Neural progenitor cell (in vitro differentiated cells): Measurements from ENCODE around the gene MAP3K1. TPM values are rescaled to one million over a fixed set of nuclear protein-coding genes. Genes with fewer than 3 reads are reported as not detected.

ENCODE experiments used
- DNase-seq: peaks from one replicate; pipeline ENCODE4 v3.0.0-alpha.2; 2016; ENCODE audit warnings: low spot score
- H2AFZ ChIP-seq: fragments of 200-600 bp; sonication (generic); replicated peaks from 2 replicates; pipeline ENCODE4 v1.6.1; 2016; ENCODE audit warnings: antibody characterized with exemption
- H3F3A ChIP-seq: fragments of 200-600 bp; sonication (generic); 2 replicates; pipeline ENCODE4 v1.6.1; 2016; ENCODE audit warnings: antibody characterized with exemption, low read depth
- H3K27ac ChIP-seq: fragments of 200-600 bp; sonication (generic); 2 replicates; pipeline ENCODE4 v1.5.1; 2016; ENCODE audit warnings: mild to moderate bottlenecking
- H3K27me3 ChIP-seq: fragments of 200-600 bp; sonication (generic); 2 replicates; pipeline ENCODE4 v1.6.1; 2016; ENCODE audit warnings: mild to moderate bottlenecking, moderate library complexity
- H3K36me3 ChIP-seq: fragments of 200-600 bp; sonication (generic); 2 replicates; pipeline ENCODE4 v1.5.1; 2016
- H3K4me1 ChIP-seq: fragments of 200-600 bp; sonication (generic); 2 replicates; pipeline ENCODE4 v1.6.1; 2016; ENCODE audit warnings: mixed run types
- H3K4me2 ChIP-seq: fragments of 200-600 bp; sonication (generic); 2 replicates; pipeline ENCODE4 v1.6.1; 2016
- H3K4me3 ChIP-seq: fragments of 200-600 bp; sonication (generic); 2 replicates; pipeline ENCODE4 v1.5.1; 2016
- H3K79me2 ChIP-seq: fragments of 200-600 bp; sonication (generic); 2 replicates; pipeline ENCODE4 v1.6.1; 2016; ENCODE audit warnings: low read depth
- H3K9ac ChIP-seq: fragments of 200-600 bp; sonication (generic); 2 replicates; pipeline ENCODE4 v1.6.1; 2016
- H3K9me3 ChIP-seq: fragments of 200-600 bp; sonication (generic); 2 replicates; pipeline ENCODE4 v1.5.1; 2016; ENCODE audit warnings: low read depth
- H4K20me1 ChIP-seq: fragments of 200-600 bp; sonication (generic); 2 replicates; pipeline ENCODE4 v1.6.1; 2016; ENCODE audit warnings: low read depth
- H3K27ac Mint-ChIP-seq: 3 replicates; pipeline ENCODE4 v1.8.0; 2021; ENCODE audit warnings: mixed read lengths
- H3K27me3 Mint-ChIP-seq: 2 replicates; pipeline ENCODE4 v1.8.0; 2022; ENCODE audit warnings: low read depth, mild to moderate bottlenecking, inconsistent platforms, moderate library complexity, mixed read lengths; ENCODE audit not compliant: insufficient read depth
- H3K36me3 Mint-ChIP-seq: 3 replicates; pipeline ENCODE4 v1.8.0; 2021; ENCODE audit warnings: mixed read lengths
- H3K4me1 Mint-ChIP-seq: 3 replicates; pipeline ENCODE4 v1.8.0; 2021; ENCODE audit warnings: mixed read lengths
- H3K4me3 Mint-ChIP-seq: 3 replicates; pipeline ENCODE4 v1.8.0; 2021; ENCODE audit warnings: mild to moderate bottlenecking, moderate library complexity, mixed read lengths
- H3K9me3 Mint-ChIP-seq: 3 replicates; pipeline ENCODE4 v1.8.0; 2020; ENCODE audit warnings: mixed read lengths
- CTCF ChIP-seq: fragments of 200-600 bp; sonication (generic); IDR thresholded peaks from 2 replicates; pipeline ENCODE4 v1.5.1; 2017; ENCODE audit warnings: antibody characterized with exemption, mild to moderate bottlenecking
- EZH2 ChIP-seq: fragments of 200-600 bp; sonication (generic); IDR thresholded peaks from 2 replicates; pipeline ENCODE4 v1.6.1; 2017; ENCODE audit warnings: antibody characterized with exemption, mild to moderate bottlenecking, moderate library complexity
- EZH2phosphoT487 ChIP-seq: fragments of 200-600 bp; sonication (generic); IDR thresholded peaks from 2 replicates; pipeline ENCODE4 v1.6.1; 2017; ENCODE audit warnings: antibody characterized with exemption
- total RNA-seq: library from RNA; depleted of rRNA; stranded (reverse); fragments of >200 nt; gene quantifications from 2 replicates; pipeline ENCODE4 v1.2.3, GENCODE V29; 2015; ENCODE audit warnings: low replicate concordance

Gene MAP3K1
- total RNA-seq, 1 donor from 2014 or later: 22.2 TPM

DNA sequence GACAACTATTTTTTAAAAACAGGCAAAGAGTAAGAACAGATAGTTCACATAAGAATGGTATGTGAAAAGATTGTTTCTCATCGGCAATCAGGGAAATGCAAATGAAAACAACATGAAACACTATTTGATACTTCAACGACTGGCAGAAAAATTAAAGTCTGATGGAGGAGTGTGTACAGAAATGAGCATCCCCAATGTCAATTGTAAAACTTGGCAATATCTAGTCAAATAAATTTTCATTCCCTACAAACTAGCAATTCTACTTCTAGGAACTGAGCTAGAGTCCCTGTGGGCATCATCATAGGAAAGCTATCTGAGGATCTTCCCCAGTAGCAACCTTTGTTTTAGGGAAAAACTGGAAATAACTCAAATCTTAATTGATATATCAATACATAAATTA, 29.0 kb upstream of the MAP3K1 start:
- Histone ChIP-seq H3K79me2 (no peaks in the 10 kb centered on the region), H3K27ac (no peak overlapping the region), H3K27me3 (no peaks in the 10 kb centered on the region), H4K20me1 (no peaks in the 10 kb centered on the region), H3K9ac (no peak overlapping the region), H3F3A (no peaks in the 10 kb centered on the region), H3K4me2 (no peak overlapping the region), H3K4me3 (no peak overlapping the region), H3K4me1 (no peaks in the 10 kb centered on the region), H3K9me3 (no peaks in the 10 kb centered on the region), H2AFZ (no peak overlapping the region), H3K36me3 (no peaks in the 10 kb centered on the region)
- Mint-ChIP-seq H3K36me3 (no peaks in the 10 kb centered on the region), H3K27ac (no peak overlapping the region), H3K4me1 (no peaks in the 10 kb centered on the region), H3K4me3 (no peak overlapping the region), H3K9me3 (no peaks in the 10 kb centered on the region), H3K27me3 (no peaks in the 10 kb centered on the region)
- TF ChIP-seq EZH2 (no peak), EZH2phosphoT487 (no peak)
- DNase-seq: no peak

GRCh38 chr5:56791396-56791795, 24.0 kb upstream of the MAP3K1 start:
- Histone ChIP-seq H3K4me1 (no peaks in the 10 kb centered on the region), H3K9me3 (no peaks in the 10 kb centered on the region), H3K9ac (no peak overlapping the region), H2AFZ (no peak overlapping the region), H3K27ac (no peak overlapping the region), H3K4me3 (no peak overlapping the region), H3K4me2 (no peak overlapping the region), H3K79me2 (no peaks in the 10 kb centered on the region), H3K36me3 (no peaks in the 10 kb centered on the region), H3K27me3 (no peaks in the 10 kb centered on the region), H3F3A (no peaks in the 10 kb centered on the region), H4K20me1 (no peaks in the 10 kb centered on the region)
- H3K9me3 Mint-ChIP-seq: no peaks in the 10 kb centered on the region
- no peak overlapping the region for H3K4me3 Mint-ChIP-seq
- H3K27me3 Mint-ChIP-seq: peaks cover 2% of the 10 kb centered on the region
- TF ChIP-seq EZH2: no peak
- TF ChIP-seq CTCF: no peak
- TF ChIP-seq EZH2phosphoT487: no peak
- no peak overlapping the region for H3K27ac Mint-ChIP-seq
- no peak for DNase-seq
- no peaks in the 10 kb centered on the region for H3K4me1 Mint-ChIP-seq
- no peaks in the 10 kb centered on the region for H3K36me3 Mint-ChIP-seq

GRCh38 chr5:56798521-56798920, 16.8 kb upstream of the MAP3K1 start:
- no peaks in the 10 kb centered on the region for H3K4me1 ChIP-seq

More at GRCh38 chr5:56798521-56798920, 16.8 kb upstream of the MAP3K1 start:
- H3K27ac Mint-ChIP-seq: no peak overlapping the region
- no peaks in the 10 kb centered on the region for H3K79me2 ChIP-seq
- no peak overlapping the region for H3K4me3 ChIP-seq
- no peaks in the 10 kb centered on the region for H3K36me3 Mint-ChIP-seq
- no peaks in the 10 kb centered on the region for H3K9me3 ChIP-seq
- no peak overlapping the region for H3K9ac ChIP-seq
- H3K27me3 ChIP-seq: no peaks in the 10 kb centered on the region
- H3K27ac ChIP-seq: no peak overlapping the region
- no peak overlapping the region for H2AFZ ChIP-seq
- no peaks in the 10 kb centered on the region for H3F3A ChIP-seq
- no peaks in the 10 kb centered on the region for H3K9me3 Mint-ChIP-seq
- TF ChIP-seq EZH2 (no peak), CTCF (no peak), EZH2phosphoT487 (no peak)
- DNase-seq: no peak
- H3K4me2 ChIP-seq: no peak overlapping the region
- no peaks in the 10 kb centered on the region for H3K27me3 Mint-ChIP-seq
- H4K20me1 ChIP-seq: no peaks in the 10 kb centered on the region
- no peaks in the 10 kb centered on the region for H3K4me1 Mint-ChIP-seq
- no peaks in the 10 kb centered on the region for H3K36me3 ChIP-seq
- H3K4me3 Mint-ChIP-seq: no peak overlapping the region
